ENCODE measurements around the gene IFT25. TPM values are rescaled to one million over a fixed set of nuclear protein-coding genes. Genes with fewer than 3 reads are reported as not detected.

The IFT25 gene
- total and polyA plus RNA-seq, 2 of the 13 experiments (the other 11 are each of a cell fraction or from before 2014, with no cell fraction given): 19.7 to 48.0 TPM

- no peak for TF ChIP-seq TCF7L2 (IDR thresholded peaks at IDR 0.05; ENCODE audit: low read depth, low read length)
- TF ChIP-seq HNRNPUL1 (IDR thresholded peaks at IDR 0.05; ENCODE audit: low read depth, low read length): no peak
- TF ChIP-seq JDP2 (CRISPR knock-in tag; IDR thresholded peaks at IDR 0.05; ENCODE audit: borderline replicate concordance): no peak
- no peak for TF ChIP-seq RNF2 (conservative IDR thresholded peaks at IDR 0.05; ENCODE audit: low read depth)
- no peak for TF ChIP-seq SIN3A (IDR thresholded peaks at IDR 0.05; ENCODE audit: borderline replicate concordance, low read depth, low read length)
- no peak for TF ChIP-seq ZNF451 (CRISPR knock-in tag; IDR thresholded peaks at IDR 0.05)
- intact Hi-C loops (cut with micrococcal nuclease; ENCODE audit: unreplicated experiment): no loop called here
- BruUV-seq (replicated peaks): no TSS peak
- Histone ChIP-seq H3K4me2 (ENCODE audit: low read depth, low read length) (no peak overlapping the region), H3K9me3 (ENCODE audit: low read length) (peaks cover 8% of the 10 kb centered on the region; the same call in 1 of the 2 replicates), H2AFZ (ENCODE audit: low read length) (no peak overlapping the region), H3K27me3 (ENCODE audit: control insufficient read depth in 1 of 2, insufficient read depth in 2 of 2, low read length in 2 of 2) (no peaks in the 10 kb centered on the region), H3K9ac (ENCODE audit: insufficient read depth, low read depth, low read length) (no peak overlapping the region), H3K36me3 (replicated peaks in 1 of 2; ENCODE audit: control insufficient read depth in 1 of 2, insufficient read depth in 2 of 2, low read length in 2 of 2) (peaks cover 6 to 42% of the 10 kb centered on the region in 2 experiments; a peak in 3 of 5 replicates), H3K79me2 (ENCODE audit: insufficient read depth, low read length) (no peaks in the 10 kb centered on the region), H4K20me1 (ENCODE audit: insufficient read depth, low read length) (no peaks in the 10 kb centered on the region), H3K27ac (ENCODE audit: extremely low read length, insufficient read depth, low read length) (no peak overlapping the region), H3K4me3 (replicated peaks in 1 of 3; ENCODE audit: insufficient read depth in 1 of 3, low read depth in 2 of 3, low read length in 3 of 3) (no peak overlapping the region), H3K4me1 (ENCODE audit: insufficient read depth, low read length) (no peaks in the 10 kb centered on the region)
- ATAC-seq: no peak
- 98% methylated on average over 3 of the region's 3 CpGs for WGBS (ENCODE audit: low lambda C conversion rate)
- no peak for FAIRE-seq
- ChIA-PET POLR2A (interaction anchor here (1.9 kb wide), 1 partner anchor 15 kb away, joined by 6 read pairs; the partner anchor contains the start of gene IFT25), CTCF (ENCODE audit: low intra/inter-chr PET ratio, low total read pairs) (no interaction called here)
- in situ Hi-C loops (cut with HindIII; ENCODE audit: extremely low pct_ligation_motif_present, low pct_unique_long_range_greater_than_20kb): no loop called here
- no peak for DNase-seq (ENCODE audit: low spot score)
Measured at GRCh38 chr1:53930932-53931331, 14.6 kb downstream of the IFT25 start.

- ATAC-seq: no peak
- no peak for TF ChIP-seq RERE (CRISPR knock-in tag; IDR thresholded peaks at IDR 0.05; ENCODE audit: low read depth)
- TF ChIP-seq MTA1 (CRISPR knock-in tag; IDR thresholded peaks at IDR 0.05; ENCODE audit: borderline replicate concordance): no peak
- no peak for TF ChIP-seq ZZZ3 (CRISPR knock-in tag; IDR thresholded peaks at IDR 0.05; ENCODE audit: borderline replicate concordance)
- no peak for TF ChIP-seq ATM (IDR thresholded peaks at IDR 0.05; ENCODE audit: borderline replicate concordance)
- no peak for TF ChIP-seq DRAP1 (CRISPR knock-in tag; IDR thresholded peaks at IDR 0.05)
Measured at GRCh38 chr1:53929246-53929960, 16.1 kb downstream of the IFT25 start.

More at GRCh38 chr1:53929246-53929960, 16.1 kb downstream of the IFT25 start:
- FAIRE-seq (no peak), DNase-seq (ENCODE audit: low spot score) (no peak)
- 95% methylated on average over 2 of the region's 2 CpGs for WGBS (ENCODE audit: low lambda C conversion rate)
- no TSS peak for BruUV-seq (replicated peaks)
- ChIA-PET POLR2A (no interaction called here), CTCF (ENCODE audit: low intra/inter-chr PET ratio, low total read pairs) (no interaction called here)
- Histone ChIP-seq H3K27ac (ENCODE audit: extremely low read length, insufficient read depth, low read length) (no peak overlapping the region), H3K79me2 (ENCODE audit: insufficient read depth, low read length) (no peaks in the 10 kb centered on the region), H3K4me1 (ENCODE audit: insufficient read depth, low read length) (no peaks in the 10 kb centered on the region), H3K4me2 (ENCODE audit: low read depth, low read length) (no peak overlapping the region), H4K20me1 (ENCODE audit: insufficient read depth, low read length) (no peaks in the 10 kb centered on the region), H3K9me3 (ENCODE audit: low read length) (peaks cover 2% of the 10 kb centered on the region; the same call in 1 of the 2 replicates), H3K9ac (ENCODE audit: insufficient read depth, low read depth, low read length) (no peak overlapping the region), H2AFZ (ENCODE audit: low read length) (no peak overlapping the region), H3K4me3 (replicated peaks in 1 of 3; ENCODE audit: insufficient read depth in 1 of 3, low read depth in 2 of 3, low read length in 3 of 3) (no peak overlapping the region), H3K27me3 (ENCODE audit: control insufficient read depth in 1 of 2, insufficient read depth in 2 of 2, low read length in 2 of 2) (no peaks in the 10 kb centered on the region), H3K36me3 (replicated peaks in 1 of 2; ENCODE audit: control insufficient read depth in 1 of 2, insufficient read depth in 2 of 2, low read length in 2 of 2) (peaks cover 1 to 33% of the 10 kb centered on the region in 2 experiments; a peak in 3 of 5 replicates)
- intact Hi-C loops (cut with micrococcal nuclease; ENCODE audit: unreplicated experiment): no loop called here
- in situ Hi-C loops (cut with HindIII; ENCODE audit: extremely low pct_ligation_motif_present, low pct_unique_long_range_greater_than_20kb): no loop called here

All from HepG2 (cell line).